Activated B cell treated with CpG ODN at 0.5 μM for 24 hours (primary cell): ENCODE measurements around the gene LBH. TPM values are rescaled to one million over a fixed set of nuclear protein-coding genes. Genes with fewer than 3 reads are reported as not detected.
A peak's percentile ranks its signal among the peaks of the same experiment; 100 is the strongest.

Experiments
- ATAC-seq: fragments of 200-7000 bp; cut with Tn5 transposase; one replicate; pipeline ENCODE4 v1.10.0; 2021; ENCODE audit warnings: low read depth, mild to moderate bottlenecking, moderate library complexity
- CTCF ChIA-PET: fragments of 350-600 bp; sonication (Branson Sonifier 250); formaldehyde crosslinking; loops from one replicate; lab custom pipeline; 2021; ENCODE audit warnings: antibody characterized with exemption; lab: Charles Lee
- POLR2A ChIA-PET: fragments of 350-600 bp; sonication (Branson Sonifier 250); formaldehyde crosslinking; loops from one replicate; lab custom pipeline; 2021; ENCODE audit warnings: antibody characterized with exemption; lab: Charles Lee
- DNase-seq: peaks from one replicate; pipeline ENCODE4 v3.0.0; 2022
- H3K27ac Mint-ChIP-seq: one replicate; pipeline ENCODE4 v1.8.0; 2020; ENCODE audit warnings: mixed read lengths
- H3K27me3 Mint-ChIP-seq: one replicate; pipeline ENCODE4 v1.8.0; 2021; ENCODE audit warnings: mixed read lengths
- H3K36me3 Mint-ChIP-seq: one replicate; pipeline ENCODE4 v1.8.0; 2021; ENCODE audit warnings: low read depth, mixed read lengths
- H3K4me1 Mint-ChIP-seq: one replicate; pipeline ENCODE4 v1.8.0; 2021; ENCODE audit warnings: mixed read lengths
- H3K4me3 Mint-ChIP-seq: one replicate; pipeline ENCODE4 v1.8.0; 2020; ENCODE audit warnings: mild to moderate bottlenecking, mixed read lengths
- H3K9me3 Mint-ChIP-seq: one replicate; pipeline ENCODE4 v1.8.0; 2020; ENCODE audit warnings: mixed read lengths
- intact Hi-C: fragments of 100-400 bp; cut with micrococcal nuclease; formaldehyde crosslinking; loops from one replicate; pipeline ENCODE4 v1.15.1; 2024
- total RNA-seq: library from RNA; stranded (reverse); gene quantifications from 2 replicates; pipeline ENCODE4 v1.2.3, GENCODE V29; 2022
- TF ChIP-seq, protein P1 (sequence below): fragments of 200-600 bp; IDR thresholded peaks from one replicate; pipeline ENCODE4 v1.8.0; 2022; ENCODE audit warnings: antibody characterized with exemption, mild to moderate bottlenecking

LBH gene
- total RNA-seq, 1 donor from 2014 or later = 131 TPM

DNA sequence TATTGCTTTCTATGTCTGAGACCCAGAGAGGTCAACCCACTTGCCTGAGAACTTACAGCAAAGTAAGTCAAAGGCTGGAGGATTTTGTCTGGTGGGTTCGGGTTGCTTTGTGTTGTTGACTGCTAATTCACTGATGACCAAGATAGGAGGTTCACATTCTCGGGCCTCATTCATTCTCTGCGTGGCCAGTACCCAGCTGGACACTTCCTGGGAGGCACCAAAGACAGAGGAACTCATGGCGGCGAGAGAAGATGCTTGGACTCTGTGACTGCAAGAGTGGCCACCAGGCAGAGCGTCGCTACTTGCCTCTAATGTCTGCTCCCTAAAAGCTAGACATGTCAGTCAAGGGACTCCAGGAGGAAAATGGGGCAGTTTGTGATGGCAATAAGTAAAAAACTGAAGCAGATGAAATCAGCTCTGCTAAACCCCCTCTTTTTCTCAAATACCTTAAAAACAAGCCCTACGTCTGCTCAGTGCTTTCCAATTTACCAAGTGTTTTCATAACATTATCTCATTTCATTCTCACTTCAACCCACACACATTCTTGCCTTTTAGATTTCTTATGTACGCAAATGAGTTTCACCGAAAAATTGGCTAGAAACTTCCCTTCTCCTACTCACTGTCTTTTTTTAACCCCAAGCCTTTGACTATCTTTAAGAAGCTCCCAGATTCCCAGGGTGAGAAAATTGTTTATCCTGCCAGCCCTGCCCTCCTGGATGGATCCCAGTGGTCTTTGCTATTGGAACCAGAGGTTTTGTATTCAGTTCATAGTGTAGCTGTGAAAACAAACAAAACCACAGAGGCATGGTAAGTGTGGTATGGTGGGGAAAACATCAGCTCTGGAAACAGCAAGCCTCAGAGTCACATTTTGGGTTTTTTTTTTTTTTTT, 4.9 kb upstream of the LBH start:
- Mint-ChIP-seq H3K4me3 (peak overlapping the region; percentile 56), H3K27ac (peak overlapping the region; percentile 99), H3K36me3 (peaks cover 4% of the 10 kb centered on the region), H3K4me1 (peaks cover 64% of the 10 kb centered on the region), H3K27me3 (no peaks in the 10 kb centered on the region), H3K9me3 (no peaks in the 10 kb centered on the region)
- POLR2A ChIA-PET = interaction anchor here (0.6 to 5.5 kb wide), 6 partner anchors 61 to 397 kb away, joined by 3 to 23 read pairs (median 4); partner anchors contain the start of gene LCLAT1
- TF ChIP-seq, protein P1, sequence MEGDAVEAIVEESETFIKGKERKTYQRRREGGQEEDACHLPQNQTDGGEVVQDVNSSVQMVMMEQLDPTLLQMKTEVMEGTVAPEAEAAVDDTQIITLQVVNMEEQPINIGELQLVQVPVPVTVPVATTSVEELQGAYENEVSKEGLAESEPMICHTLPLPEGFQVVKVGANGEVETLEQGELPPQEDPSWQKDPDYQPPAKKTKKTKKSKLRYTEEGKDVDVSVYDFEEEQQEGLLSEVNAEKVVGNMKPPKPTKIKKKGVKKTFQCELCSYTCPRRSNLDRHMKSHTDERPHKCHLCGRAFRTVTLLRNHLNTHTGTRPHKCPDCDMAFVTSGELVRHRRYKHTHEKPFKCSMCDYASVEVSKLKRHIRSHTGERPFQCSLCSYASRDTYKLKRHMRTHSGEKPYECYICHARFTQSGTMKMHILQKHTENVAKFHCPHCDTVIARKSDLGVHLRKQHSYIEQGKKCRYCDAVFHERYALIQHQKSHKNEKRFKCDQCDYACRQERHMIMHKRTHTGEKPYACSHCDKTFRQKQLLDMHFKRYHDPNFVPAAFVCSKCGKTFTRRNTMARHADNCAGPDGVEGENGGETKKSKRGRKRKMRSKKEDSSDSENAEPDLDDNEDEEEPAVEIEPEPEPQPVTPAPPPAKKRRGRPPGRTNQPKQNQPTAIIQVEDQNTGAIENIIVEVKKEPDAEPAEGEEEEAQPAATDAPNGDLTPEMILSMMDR = no peak
- no peak for DNase-seq
- CTCF ChIA-PET = interaction anchor here (0.6 to 11.2 kb wide), 6 partner anchors 8 to 485 kb away, joined by 3 to 90 read pairs (median 4); no protein-coding TSS in a partner anchor
- intact Hi-C loops = no loop called here
- no peak for ATAC-seq

DNA sequence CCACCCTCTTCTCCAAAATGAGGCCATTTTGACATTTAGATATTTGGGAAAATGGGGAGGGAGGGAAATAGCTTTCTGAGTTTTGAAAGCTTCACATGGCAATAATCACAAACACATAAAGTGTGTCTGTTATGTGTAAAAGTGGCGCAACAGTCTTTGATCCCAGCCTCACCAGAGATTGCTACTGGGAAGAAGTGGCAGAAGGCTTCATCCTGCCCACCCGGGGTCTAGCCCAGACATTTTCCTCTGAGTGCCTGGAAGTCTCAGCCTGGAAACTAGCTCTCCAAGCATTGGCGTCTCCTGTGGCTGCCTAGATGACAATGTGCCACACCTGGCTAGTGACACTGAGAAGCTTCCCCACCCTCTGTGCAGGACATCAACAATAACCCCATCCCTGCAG, 1.7 kb upstream of the LBH start:
- Mint-ChIP-seq H3K27ac (peak overlapping the region; percentile 53), H3K9me3 (no peaks in the 10 kb centered on the region), H3K36me3 (peaks cover 9% of the 10 kb centered on the region), H3K4me1 (peaks cover 52% of the 10 kb centered on the region), H3K27me3 (no peaks in the 10 kb centered on the region), H3K4me3 (peak overlapping the region; percentile 93)
- intact Hi-C loops = no loop called here
- DNase-seq (no peak), ATAC-seq (no peak)
- TF ChIP-seq, protein P1 = no peak
- ChIA-PET CTCF (interaction anchor here (0.8 to 11.2 kb wide), 14 partner anchors 9 to 482 kb away, joined by 3 to 90 read pairs (median 7); partner anchors contain the start of gene LCLAT1), POLR2A (interaction anchor here (0.6 to 9.0 kb wide), 12 partner anchors 15 to 1090 kb away, joined by 3 to 147 read pairs (median 36); partner anchors contain the start of gene YPEL5)

DNA sequence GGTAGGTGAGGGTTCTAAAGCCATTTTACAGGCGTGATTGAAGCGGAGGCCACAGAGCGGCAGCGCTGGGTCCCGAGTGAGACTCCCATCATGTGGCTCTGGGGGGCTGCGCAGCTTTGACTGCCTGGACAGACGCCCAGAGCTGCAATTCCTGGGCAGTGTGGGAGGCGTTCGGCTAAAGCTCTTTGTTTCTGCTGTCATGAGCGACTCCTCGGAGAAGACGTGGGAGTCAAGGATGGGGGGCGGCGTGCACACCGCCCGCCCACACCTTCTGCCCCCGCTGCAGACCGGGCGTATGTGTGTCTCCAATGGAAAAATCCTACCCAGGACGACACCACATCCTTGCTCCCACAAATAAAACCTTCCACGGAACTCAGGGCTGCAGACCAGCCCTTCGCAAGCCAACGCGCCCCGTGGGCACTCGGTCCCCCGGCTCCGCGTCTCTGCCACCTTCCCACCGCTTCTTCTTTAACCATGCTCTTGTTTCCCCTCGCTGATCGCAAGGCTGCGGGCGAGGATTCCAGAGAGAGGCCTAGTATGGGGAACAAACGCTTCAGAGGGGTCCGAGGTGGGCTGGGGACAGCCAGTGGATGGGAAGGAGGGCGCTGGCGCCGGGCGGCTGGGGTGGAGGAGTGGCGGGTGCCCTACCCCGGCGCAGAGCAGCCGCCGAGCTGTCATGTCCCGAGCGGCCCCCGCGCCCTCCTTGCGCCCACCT, 680 bp upstream of the LBH start:
- POLR2A ChIA-PET = interaction anchor here (0.6 to 9.0 kb wide), 50 partner anchors 8 to 1025 kb away, joined by 3 to 147 read pairs (median 5); partner anchors contain the start of genes LCLAT1 and YPEL5
- peaks cover 52% of the 10 kb centered on the region for H3K4me1 Mint-ChIP-seq
- CTCF ChIA-PET = interaction anchor here (1.1 to 11.2 kb wide), 15 partner anchors 8 to 481 kb away, joined by 3 to 90 read pairs (median 7); partner anchors contain the start of gene LCLAT1
- peak; percentile 20 for ATAC-seq
- intact Hi-C loops = loop anchor here (1.0 to 10.0 kb wide), 9 partner anchors 22 to 1832 kb away; partner anchors contain the start of genes CAPN14, LCLAT1 and SPAST
- TF ChIP-seq, protein P1 = no peak
- H3K27ac Mint-ChIP-seq = peak overlapping the region; percentile 84
- H3K27me3 Mint-ChIP-seq = no peaks in the 10 kb centered on the region
- peaks cover 17% of the 10 kb centered on the region for H3K36me3 Mint-ChIP-seq
- no peaks in the 10 kb centered on the region for H3K9me3 Mint-ChIP-seq
- no peak for DNase-seq
- H3K4me3 Mint-ChIP-seq = peak overlapping the region; percentile 93

DNA sequence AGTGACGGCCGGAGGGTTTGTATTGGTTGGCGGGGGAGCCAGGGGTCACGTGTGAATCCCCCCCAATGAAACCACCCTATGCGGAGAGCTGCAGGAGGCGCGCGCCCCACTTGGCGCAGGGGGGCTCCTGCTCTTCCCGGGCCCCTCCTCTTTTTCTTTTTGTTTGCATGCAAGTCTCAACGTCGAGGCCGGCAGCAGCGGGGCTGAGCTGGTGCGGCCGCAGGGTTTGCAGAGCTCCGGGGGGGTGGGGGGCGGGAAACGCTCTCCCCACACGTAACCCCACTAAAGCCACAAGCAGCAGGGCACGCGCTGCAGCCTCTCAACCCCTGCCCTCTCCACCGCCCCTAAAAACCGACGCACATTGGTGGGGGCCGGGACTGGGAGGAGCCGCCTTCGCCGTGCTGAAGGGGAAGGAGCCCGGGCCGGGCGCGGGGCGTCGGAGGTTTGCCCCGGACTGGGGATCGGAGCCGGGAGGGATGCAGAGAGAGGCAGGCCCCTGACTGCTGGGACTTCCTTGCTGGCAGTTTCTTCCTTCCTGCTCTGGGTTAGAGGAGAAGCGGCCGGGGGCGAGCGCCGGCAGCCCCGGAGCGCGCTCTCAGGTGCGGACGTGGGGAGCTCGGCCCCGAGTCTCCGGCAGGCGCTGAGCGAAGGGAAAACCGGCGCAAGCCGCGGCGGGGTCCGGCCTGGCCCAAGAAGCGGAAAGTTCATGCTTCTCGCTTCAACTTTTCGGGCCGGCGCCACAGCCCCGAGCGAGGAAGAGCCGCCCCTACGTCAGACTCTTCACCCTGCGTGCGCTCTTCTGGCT, 864 bp downstream of the LBH start:
- H3K9me3 Mint-ChIP-seq = no peaks in the 10 kb centered on the region
- ChIA-PET POLR2A (interaction anchor here (0.5 to 9.0 kb wide), 47 partner anchors 9 to 1031 kb away, joined by 3 to 147 read pairs (median 7); partner anchors contain the start of genes LCLAT1 and YPEL5), CTCF (interaction anchor here (0.7 to 11.2 kb wide), 12 partner anchors 24 to 479 kb away, joined by 3 to 90 read pairs (median 4); no protein-coding TSS in a partner anchor)
- peak overlapping the region; percentile 94 for H3K27ac Mint-ChIP-seq
- peaks cover 53% of the 10 kb centered on the region for H3K4me1 Mint-ChIP-seq
- intact Hi-C loops = loop anchor here (1.0 to 10.0 kb wide), 14 partner anchors 23 to 1830 kb away; partner anchors contain the start of genes CAPN14, LCLAT1 and SPAST
- ATAC-seq (peak; percentile 49), DNase-seq (peak; percentile 67)
- no peaks in the 10 kb centered on the region for H3K27me3 Mint-ChIP-seq
- H3K4me3 Mint-ChIP-seq = peak overlapping the region; percentile 93
- TF ChIP-seq, protein P1 = no peak
- peaks cover 33% of the 10 kb centered on the region for H3K36me3 Mint-ChIP-seq
